PFSK-1 (cell line): Measurements from ENCODE around the gene SNAP25.

Source experiments
- POLR2AphosphoS5 ChIP-seq: IDR thresholded peaks from 2 replicates; pipeline ENCODE4 v1.6.1; 2012; ENCODE audit warnings: low read depth, mild to moderate bottlenecking, control low read depth, low read length, moderate library complexity
- SIN3A ChIP-seq: IDR thresholded peaks from 2 replicates; pipeline ENCODE4 v1.6.1; 2012; ENCODE audit warnings: mild to moderate bottlenecking, low read length, moderate library complexity, borderline replicate concordance; ENCODE audit not compliant: insufficient read depth
- TAF1 ChIP-seq: IDR thresholded peaks from 2 replicates; pipeline ENCODE4 v1.6.1; 2012; ENCODE audit warnings: low read length, control low read depth, borderline replicate concordance; ENCODE audit not compliant: insufficient read depth

DNA sequence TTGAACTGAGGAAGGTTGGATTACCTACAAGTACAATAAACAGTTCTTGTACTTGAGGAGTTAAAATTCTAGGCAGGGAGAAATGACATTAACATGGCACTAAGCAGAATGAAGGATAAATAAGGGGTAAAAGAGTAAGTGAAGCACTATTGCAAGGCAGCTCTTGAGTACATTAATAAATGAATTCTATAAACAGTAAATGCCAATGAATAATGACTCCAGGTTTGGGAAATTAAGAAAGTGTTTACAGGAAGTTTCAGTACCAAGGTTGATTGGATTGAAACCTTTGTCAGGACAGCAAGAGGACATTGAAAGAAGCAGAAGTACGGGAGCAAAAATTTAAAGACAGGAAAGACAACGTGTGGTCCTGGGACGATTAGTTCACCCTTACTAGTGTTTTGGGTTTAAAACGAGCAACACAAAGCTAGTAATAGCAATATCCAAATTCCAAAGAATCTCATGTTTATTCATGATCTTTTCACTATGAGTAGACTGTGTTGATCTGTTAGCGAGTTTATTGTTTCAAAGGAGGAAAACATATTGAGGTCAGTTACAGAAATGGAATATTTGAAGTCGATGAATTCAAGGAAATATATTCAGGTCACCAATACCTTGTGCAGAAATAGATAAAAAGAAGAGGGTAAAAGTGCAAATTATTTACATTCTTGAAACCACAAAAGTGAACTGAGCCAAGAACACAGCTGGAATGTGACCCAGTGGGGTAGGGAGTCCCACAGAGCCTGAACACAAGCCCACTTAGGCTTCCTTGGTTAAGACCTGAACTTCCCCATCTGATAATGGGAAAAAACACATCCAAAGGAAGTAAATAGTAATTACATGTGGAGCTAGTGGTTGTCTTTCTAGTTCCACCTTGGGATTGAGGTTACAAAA, 134.5 kb downstream of the SNAP25 start:
- TF ChIP-seq SIN3A (no peak), POLR2AphosphoS5 (no peak), TAF1 (no peak)
